GM08714 (cell line): Measurements from ENCODE around the gene MTX2.
"Not testable (repeated sequence)": the region's sequence is repeated elsewhere in the genome, so short reads cannot be mapped to it uniquely, and the experiment has no call there.

Source experiments
- H3K4me3 ChIP-seq: fragments of 200-500 bp; sonication (Bioruptor generic); 2 replicates; pipeline ENCODE4 v1.5.1; 2014; ENCODE audit warnings: mild to moderate bottlenecking, low read length, inconsistent platforms
- ZNF274 ChIP-seq: IDR thresholded peaks from 2 replicates; pipeline ENCODE4 v1.6.1; 2012; ENCODE audit warnings: mild to moderate bottlenecking, low read depth, low read length

Gene MTX2

DNA sequence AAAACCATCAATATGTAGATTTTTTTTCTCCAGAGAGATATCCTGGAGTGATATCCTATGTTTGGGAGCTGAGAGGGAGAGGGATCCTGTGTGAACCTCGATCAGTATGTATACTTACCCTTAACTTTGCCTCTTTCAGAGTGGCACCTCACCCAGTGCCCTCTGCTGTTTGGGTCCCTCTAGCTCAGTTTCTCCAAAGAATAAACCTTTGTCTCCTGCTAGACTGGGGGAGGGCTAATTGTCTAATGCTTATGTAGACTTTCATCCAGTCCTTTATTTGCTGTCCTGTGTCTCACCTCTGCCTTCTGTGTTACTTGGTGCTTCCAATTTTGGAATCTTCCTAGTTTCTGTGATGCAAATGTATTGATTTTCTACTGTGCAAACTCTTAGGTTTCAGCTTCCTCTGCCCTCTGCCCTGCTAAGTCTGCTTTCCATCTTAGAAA, 48.4 kb downstream of the MTX2 start:
- TF ChIP-seq ZNF274 = no peak
- H3K4me3 ChIP-seq = no peak overlapping the region

DNA sequence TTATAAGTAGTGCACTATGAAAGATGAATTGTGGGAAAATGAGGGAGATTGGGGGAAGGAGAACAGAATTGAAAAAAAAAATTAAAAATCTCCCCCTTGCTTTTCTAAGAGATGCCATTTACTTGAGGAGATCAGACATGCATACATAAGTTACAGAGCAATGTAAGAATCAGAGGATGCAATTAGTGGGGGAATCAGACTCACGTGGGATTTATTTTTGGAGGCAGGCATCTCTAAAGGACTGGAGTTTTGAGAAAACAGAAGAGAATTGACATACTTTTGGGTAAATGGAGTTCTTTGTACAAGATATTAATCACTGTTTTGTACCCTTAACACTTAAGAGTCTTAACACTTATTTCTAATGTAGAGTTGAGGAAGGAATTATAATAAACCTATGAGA, 52.7 kb downstream of the MTX2 start:
- no peak for TF ChIP-seq ZNF274
- no peak overlapping the region for H3K4me3 ChIP-seq

DNA sequence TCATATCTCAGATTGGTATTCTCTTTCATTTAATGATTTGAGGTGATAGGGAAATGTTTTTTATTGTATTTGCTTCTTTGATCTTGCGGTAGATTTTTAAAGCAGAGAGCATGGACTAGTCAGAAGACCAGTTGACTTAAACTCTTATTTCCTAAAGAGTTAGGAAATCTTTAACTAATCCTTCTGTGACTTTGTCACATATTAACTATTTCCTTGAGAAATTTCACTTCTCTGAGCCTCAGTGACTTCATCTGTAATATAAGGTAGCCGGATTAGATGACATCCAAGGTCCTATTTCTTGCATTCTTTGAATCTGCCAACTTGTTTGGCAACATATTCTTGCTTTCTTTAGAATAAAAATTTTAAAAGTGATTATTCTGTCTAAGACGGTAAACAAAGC, 55.6 kb downstream of the MTX2 start:
- no peak overlapping the region for H3K4me3 ChIP-seq
- TF ChIP-seq ZNF274 = no peak

DNA sequence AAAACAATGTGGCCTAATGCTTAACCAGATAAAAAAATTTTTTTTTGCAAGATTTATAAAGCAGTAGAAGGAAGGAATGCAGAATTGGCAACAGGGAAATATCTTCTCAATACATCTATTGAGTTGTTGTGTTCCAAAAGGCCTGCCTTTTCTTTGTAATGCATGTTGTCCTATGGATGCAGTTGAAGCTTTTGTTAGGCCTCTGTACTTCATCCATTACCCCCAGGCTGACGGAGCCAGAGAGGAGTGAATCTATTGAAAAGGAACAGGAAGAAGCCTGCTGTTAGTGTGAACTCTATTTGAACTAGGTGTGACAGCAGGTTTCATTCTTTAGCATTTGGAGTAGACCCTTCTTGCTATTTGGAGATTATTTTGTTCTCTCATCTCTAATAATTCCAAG, 56.5 kb downstream of the MTX2 start:
- no peak for TF ChIP-seq ZNF274
- no peak overlapping the region for H3K4me3 ChIP-seq

DNA sequence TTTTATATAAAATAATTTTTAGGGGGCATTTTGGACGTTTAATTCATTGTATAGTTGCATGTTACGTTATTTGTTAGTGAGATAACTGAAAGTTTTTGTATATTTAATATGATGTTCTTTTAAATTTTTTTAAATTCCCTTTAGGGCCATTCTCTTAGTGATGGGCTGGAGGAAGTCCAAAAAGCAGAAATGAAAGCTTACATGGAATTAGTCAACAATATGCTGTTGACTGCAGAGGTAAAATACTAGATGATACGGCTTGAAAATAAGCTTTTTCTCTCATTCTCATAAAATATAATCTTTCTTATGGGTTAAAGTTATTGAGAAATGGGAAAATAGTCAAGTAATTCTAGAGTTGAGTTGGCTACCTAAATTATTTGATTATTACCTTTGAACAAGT, 58.9 kb downstream of the MTX2 start:
- no peak for TF ChIP-seq ZNF274

DNA sequence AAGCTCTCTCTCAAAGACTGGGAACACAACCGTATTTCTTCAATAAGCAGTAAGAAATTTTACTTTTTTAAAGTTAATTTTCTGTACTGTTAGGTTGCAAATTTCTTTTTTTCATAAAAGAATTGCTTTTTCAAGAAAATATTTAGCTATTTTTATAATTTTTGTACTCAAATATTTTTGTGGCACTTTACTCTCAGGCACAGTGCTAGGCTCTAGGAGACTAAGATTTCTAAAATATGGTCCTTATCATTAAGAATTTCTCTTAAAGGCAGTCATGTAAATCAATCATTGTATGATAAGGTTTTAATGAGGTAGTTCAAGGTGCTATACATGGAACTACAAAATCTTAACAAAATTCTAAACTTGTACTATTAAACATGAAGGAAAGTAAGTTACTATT, 61.4 kb downstream of the MTX2 start:
- no peak for TF ChIP-seq ZNF274
- H3K4me3 ChIP-seq = no peak overlapping the region

More for the DNA sequence above, 58.9 kb downstream of the MTX2 start:
- H3K4me3 ChIP-seq = no peak overlapping the region

DNA sequence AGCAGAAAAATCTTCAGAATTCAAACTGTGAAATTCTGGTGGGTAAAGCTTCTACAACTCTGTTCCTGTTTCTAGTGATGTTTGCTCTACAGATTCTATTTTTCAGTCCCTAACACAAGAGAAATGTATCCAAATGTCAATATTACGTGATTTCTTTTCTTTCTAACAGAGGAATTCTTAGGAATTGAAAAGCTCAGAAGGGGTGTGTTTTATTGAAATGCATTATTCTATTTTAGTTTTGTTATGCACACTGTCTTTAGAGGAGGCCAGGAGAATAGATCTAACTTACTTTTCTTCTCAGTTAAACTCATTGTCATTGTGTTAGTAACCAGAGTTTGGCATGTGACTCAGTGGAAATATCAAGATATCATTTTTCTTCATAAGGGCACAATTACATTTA, 62.4 kb downstream of the MTX2 start:
- H3K4me3 ChIP-seq = no peak overlapping the region
- TF ChIP-seq ZNF274 = no peak

DNA sequence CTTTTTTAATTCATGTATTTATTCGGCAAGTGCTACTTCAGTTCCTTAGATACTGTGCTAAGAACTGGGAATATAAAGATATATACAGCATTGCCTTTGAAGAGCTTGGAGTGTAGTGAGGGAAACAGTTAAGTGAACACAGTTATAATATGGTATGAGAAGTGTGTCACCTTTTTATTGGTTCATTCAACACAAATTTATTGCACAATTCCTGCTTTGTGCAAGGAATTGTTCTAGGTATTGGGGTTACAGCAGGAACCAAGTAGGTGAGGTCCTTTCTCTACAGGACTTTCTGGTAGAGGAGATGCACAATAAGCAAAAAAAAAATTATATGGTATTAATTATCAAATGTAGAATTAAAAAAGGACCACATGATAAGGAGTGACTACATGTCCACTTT, 65.5 kb downstream of the MTX2 start:
- no peak for TF ChIP-seq ZNF274

DNA sequence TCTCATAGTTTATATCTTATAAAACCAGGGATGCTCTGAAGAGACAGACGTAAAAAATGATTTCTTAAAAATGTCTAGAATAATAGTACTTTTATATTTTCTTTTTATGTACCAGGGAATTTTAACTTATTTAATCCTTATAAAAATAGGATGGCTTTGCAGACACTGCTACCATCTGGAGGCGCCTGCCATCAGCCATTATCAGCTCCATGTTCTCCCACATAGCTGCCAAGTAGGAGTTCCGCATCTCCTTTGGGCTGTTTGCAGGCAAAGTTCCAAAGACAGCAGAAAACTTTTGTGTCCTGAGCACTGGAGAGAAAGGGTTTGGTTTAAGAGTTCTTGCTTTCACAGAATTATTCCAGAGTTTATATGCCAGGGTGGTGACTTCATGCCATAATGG, 69.2 kb downstream of the MTX2 start:
- TF ChIP-seq ZNF274 = no peak
- H3K4me3 ChIP-seq = no peak overlapping the region

More for the DNA sequence above, 65.5 kb downstream of the MTX2 start:
- H3K4me3 ChIP-seq = no peak overlapping the region

DNA sequence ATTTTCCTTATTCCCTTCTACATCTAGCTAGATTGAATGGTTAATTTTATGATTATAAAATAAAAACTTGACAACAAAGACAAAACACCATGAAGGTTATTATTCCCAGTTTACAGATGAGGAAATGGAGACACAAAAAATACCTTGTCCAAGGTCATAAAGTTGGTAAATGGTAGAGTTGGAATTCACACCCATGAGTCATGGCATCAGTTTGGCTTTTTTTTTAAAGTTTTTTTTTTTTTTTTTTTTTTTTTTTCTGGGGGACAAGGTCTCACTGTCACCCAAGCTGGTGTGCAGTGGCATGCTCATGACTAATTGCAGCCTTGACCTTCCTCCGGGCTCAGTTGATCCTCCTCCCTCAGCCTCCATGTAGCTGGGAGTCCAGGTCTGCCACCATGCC, 70.0 kb downstream of the MTX2 start:
- no peak overlapping the region for H3K4me3 ChIP-seq
- no peak for TF ChIP-seq ZNF274

DNA sequence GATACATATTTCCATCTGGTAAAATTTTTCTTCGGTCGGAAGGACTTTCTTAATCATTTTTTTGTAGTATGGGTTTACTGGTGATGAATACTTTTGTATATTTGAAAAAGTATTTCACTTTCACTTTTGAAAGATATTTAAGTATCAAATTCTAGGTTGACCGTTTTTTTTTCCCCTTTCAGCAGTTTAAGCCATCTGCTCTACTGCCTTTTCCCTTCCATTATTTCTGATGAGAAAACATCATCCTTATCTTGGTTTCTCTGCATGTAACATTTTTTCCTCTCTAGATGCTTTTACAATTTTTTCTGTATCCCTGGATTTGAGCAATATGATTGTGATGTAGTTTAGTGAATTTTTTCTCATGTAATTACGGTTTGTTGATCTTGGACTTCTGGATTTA, 87.0 kb downstream of the MTX2 start:
- no peak overlapping the region for H3K4me3 ChIP-seq
- TF ChIP-seq ZNF274 = no peak

DNA sequence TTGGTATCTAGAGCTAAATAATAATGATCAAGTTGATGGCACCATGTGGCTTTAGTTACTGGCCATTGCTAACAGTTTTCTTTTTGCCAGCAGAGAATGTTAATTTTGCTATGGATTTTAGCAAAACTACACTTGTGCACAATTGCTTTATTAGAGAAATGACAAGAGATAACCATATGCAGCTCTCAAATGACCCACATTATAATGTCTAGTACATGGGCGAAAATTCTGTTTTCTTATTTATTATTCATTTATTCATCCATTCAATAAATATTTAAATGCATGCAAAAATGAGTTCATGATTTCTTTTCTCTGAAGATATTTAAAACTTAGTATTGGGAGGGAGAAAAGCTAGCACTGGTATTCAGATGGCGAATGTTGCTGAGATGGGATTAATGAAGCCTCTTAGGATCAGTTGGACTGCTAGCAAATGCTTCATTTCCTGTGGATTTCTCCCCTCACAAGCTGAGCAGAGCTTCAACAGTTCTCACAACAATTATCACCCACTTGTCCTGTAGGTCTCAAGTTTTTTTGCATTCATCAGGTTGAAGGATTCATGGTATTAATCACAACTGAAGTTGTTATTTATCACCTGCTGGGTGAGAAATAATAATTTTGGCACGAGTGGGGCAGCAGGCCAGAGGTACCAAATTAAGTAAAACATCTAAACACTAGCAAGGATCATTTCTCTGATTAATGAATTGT, 95.2 kb downstream of the MTX2 start:
- no peak for TF ChIP-seq ZNF274
- H3K4me3 ChIP-seq = no peak overlapping the region

DNA sequence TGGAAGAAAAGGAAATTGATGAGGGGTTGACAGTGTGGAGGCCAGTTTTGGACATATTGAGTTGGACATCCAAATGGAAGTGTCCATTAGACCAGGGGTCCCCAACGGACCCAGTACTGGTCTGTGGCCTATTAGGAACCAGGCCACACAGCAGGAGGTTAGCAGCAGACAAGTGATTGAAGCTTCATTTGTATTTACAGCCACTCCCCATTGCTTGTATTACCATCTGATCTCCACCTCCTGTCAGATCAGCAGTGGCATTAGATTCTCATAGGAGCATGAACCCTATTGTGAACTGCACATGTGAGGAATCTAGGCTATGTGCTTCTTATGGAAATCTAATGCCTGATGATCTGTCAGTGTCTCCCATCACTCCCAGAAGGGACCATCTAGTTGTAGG, 99.1 kb downstream of the MTX2 start:
- TF ChIP-seq ZNF274 = no peak
- H3K4me3 ChIP-seq = no peak overlapping the region

DNA sequence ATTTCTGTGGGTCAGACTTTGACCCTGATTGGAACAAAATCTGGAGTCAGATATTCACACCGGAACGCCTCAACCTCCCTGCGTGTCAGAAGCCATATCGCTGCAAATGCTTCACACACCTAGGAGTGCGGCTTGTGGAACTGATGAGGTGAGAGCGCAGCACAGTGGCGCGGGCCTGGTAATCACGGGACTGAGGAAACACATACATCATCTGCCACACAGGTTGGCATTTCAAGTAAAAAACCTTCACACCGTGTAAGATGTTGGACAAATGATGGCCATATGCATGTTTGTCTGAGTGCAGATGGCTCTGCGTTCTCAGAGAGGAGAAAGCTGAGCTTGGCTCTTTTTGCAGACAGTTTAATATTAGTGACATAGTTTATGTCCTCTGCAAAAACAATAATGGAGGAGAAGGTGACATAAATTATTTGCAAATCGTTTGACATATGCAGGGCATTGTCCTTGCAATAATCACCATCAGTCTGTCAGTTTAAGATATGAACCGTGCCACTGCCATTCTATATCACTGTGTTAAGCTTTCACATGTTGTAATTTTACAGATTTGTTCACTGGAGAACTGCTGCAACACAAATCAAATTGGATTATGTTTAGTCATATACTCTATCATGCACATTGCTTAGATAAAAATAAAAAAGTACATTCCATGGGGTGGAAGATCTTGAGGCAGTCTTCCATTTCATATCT, 101.4 kb downstream of the MTX2 start:
- H3K4me3 ChIP-seq = no peak overlapping the region
- TF ChIP-seq ZNF274 = no peak

DNA sequence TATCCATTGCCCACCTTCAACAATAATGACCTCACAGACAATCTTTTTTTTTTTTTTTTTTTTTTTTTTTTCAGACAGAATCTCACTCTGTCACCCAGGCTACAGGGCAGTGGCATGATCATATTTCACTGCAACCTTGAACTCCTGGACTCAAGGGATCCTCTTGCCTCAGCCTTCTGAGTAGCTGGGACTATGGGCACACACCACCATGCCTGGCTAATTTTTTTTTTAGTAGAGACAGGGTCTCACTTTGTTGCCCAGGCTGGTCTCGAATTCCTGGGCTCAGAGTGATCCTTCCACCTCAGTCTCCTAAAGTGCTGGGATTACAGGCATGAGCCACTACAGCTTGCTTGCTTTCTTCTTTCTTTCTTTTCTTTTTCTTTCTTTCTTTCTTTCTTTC, 103.9 kb downstream of the MTX2 start:
- H3K4me3 ChIP-seq = not testable (repeated sequence)

DNA sequence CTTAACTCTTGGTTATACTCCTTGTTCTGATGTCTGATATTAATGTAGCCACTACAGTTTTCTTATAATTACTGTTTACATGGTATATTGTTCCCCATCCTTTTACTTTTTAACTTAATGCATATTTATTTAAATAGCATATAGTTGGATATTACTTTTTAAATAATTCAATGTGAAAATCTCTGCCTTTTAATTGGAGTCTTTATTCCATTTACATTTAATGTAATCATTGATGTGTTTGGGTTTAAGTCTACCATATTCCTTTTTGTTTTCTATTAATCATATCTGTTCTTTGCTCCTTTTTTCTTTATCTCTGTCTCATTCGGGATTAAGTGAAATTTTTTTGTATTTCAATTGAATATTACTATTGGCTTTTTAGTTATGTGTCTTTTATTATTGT, 109.1 kb downstream of the MTX2 start:
- no peak overlapping the region for H3K4me3 ChIP-seq
- TF ChIP-seq ZNF274 = no peak

DNA sequence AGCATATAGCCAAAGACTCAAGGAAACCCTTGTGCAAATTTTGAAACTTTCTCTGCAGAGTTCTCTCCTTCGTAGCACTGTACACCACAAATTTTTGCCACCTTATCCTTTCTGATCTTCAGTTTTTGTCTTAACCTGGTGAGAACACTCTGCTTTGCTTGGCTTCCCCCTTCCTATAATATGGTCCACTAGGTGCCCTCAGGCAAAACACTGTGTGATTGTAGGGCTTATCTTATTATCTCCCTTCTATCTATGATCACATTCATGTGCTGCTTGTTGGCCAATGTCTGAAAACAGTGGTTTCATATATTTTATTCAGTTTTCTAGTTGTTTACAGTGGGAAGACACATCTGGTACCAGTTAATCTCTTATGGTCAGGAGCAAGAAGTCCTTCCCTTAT, 111.1 kb downstream of the MTX2 start:
- no peak for TF ChIP-seq ZNF274
- H3K4me3 ChIP-seq = no peak overlapping the region
